ENCODE data around the gene IGFBP3.

The IGFBP3 gene

GRCh38 chr7:45891462-45892402, 29.3 kb downstream of the IGFBP3 start:
- no peak for DNase-seq (ENCODE audit: low read depth)

- DNase-seq (ENCODE audit: low read depth): no peak
These were observed 30.1 kb downstream of the IGFBP3 start for GRCh38 chr7:45890902-45891461.

GRCh38 chr7:45890125-45890901, 30.8 kb downstream of the IGFBP3 start:
- no peak for DNase-seq (ENCODE audit: low read depth)

GRCh38 chr7:45889367-45890067, 31.6 kb downstream of the IGFBP3 start:
- DNase-seq (ENCODE audit: low read depth): no peak

- no peak for DNase-seq (ENCODE audit: low read depth)
These were observed 32.1 kb downstream of the IGFBP3 start for GRCh38 chr7:45888993-45889366.

- DNase-seq (ENCODE audit: low read depth): no peak
These were observed 32.7 kb downstream of the IGFBP3 start, which contains the start of gene IGFBP1 for GRCh38 chr7:45888185-45888992. IGFBP1 (plus strand) TSS chr7:45888488; CDS start chr7:45888653, 165 bp downstream.

GRCh38 chr7:45886931-45887667, 34.0 kb downstream of the IGFBP3 start:
- no peak for DNase-seq (ENCODE audit: low read depth)

- DNase-seq (ENCODE audit: low read depth): no peak
These were observed 35.7 kb downstream of the IGFBP3 start for GRCh38 chr7:45885264-45885882.

- no peak for DNase-seq (ENCODE audit: low read depth)
These were observed 36.9 kb downstream of the IGFBP3 start for GRCh38 chr7:45884136-45884535.

GRCh38 chr7:45882465-45882810, 38.6 kb downstream of the IGFBP3 start:
- no peak for DNase-seq (ENCODE audit: low read depth)

GRCh38 chr7:45881759-45882464, 39.2 kb downstream of the IGFBP3 start:
- no peak for DNase-seq (ENCODE audit: low read depth)

- no peak for DNase-seq (ENCODE audit: low read depth)
These were observed 39.8 kb downstream of the IGFBP3 start for GRCh38 chr7:45881280-45881758.

- DNase-seq (ENCODE audit: low read depth): no peak
These were observed 40.6 kb downstream of the IGFBP3 start for GRCh38 chr7:45880433-45880860.

- DNase-seq (ENCODE audit: low read depth): no peak
These were observed 42.5 kb downstream of the IGFBP3 start for GRCh38 chr7:45878457-45879144.

GRCh38 chr7:45876519-45876918, 44.6 kb downstream of the IGFBP3 start:
- no peak for DNase-seq (ENCODE audit: low read depth)

GRCh38 chr7:45874408-45875131, 46.5 kb downstream of the IGFBP3 start:
- no peak for DNase-seq (ENCODE audit: low read depth)

GRCh38 chr7:45873355-45873754, 47.7 kb downstream of the IGFBP3 start:
- DNase-seq (ENCODE audit: low read depth): no peak

- no peak for DNase-seq (ENCODE audit: low read depth)
These were observed 48.1 kb downstream of the IGFBP3 start, which contains the start of gene CCDC201 for GRCh38 chr7:45873035-45873354. CCDC201 (minus strand) TSS chr7:45873082; CDS start chr7:45873007, 75 bp downstream.

All from activated T-cell treated with anti-CD3 and anti-CD28 coated beads for 1 hour (primary cell).